ENCODE results near the gene MPG. TPM values are rescaled to one million over a fixed set of nuclear protein-coding genes. Genes with fewer than 3 reads are reported as not detected.
"Not testable (repeated sequence)": the region's sequence is repeated elsewhere in the genome, so short reads cannot be mapped to it uniquely, and the experiment has no call there.

Gene MPG
- total RNA-seq, 2 donors from 2014 or later, result 31.5 to 36.4 TPM

GRCh38 chr16:123558-124350 is 45.7 kb downstream of the MPG start:
- intact Hi-C loops (cut with DNase I, micrococcal nuclease); ATAC-seq; DNase-seq: not testable (repeated sequence)

- intact Hi-C loops (cut with DNase I, micrococcal nuclease), result no loop called here
- ATAC-seq (no peak), DNase-seq (no peak)
Observed at GRCh38 chr16:125011-125410, 47.0 kb downstream of the MPG start.

GRCh38 chr16:129075-129474 is 51.0 kb downstream of the MPG start:
- no peak for DNase-seq
- intact Hi-C loops (cut with DNase I, micrococcal nuclease), result no loop called here
- no peak for ATAC-seq

GRCh38 chr16:130533-131173 is 52.6 kb downstream of the MPG start:
- no peak for ATAC-seq
- intact Hi-C loops (cut with DNase I, micrococcal nuclease), result no loop called here
- no peak for DNase-seq

- no peak for ATAC-seq
- DNase-seq, result no peak
- intact Hi-C loops (cut with DNase I, micrococcal nuclease), result no loop called here
Observed at GRCh38 chr16:132120-132519, 54.1 kb downstream of the MPG start.

GRCh38 chr16:133716-134115 is 55.7 kb downstream of the MPG start:
- intact Hi-C loops (cut with DNase I, micrococcal nuclease), result no loop called here
- no peak for ATAC-seq

More at GRCh38 chr16:133716-134115, 55.7 kb downstream of the MPG start:
- no peak for DNase-seq

Other genes with a start within 250 kb of the MPG start
- 10 to 100 TPM; 10.9 to 18.3 TPM for gene POLR3K, start 24.6 kb upstream of the MPG start, total RNA-seq
- 10 to 100 TPM; 20.7 to 24.7 TPM for gene SNRNP25, start 24.4 kb upstream of the MPG start, total RNA-seq
- 10 to 100 TPM; 35.5 to 36.7 TPM for gene RHBDF1, start 5.6 kb upstream of the MPG start, total RNA-seq
- gene NPRL3, start 60.4 kb downstream of the MPG start, total RNA-seq, result 10 to 100 TPM; 14.4 to 14.9 TPM
- gene HBZ, start 74.4 kb downstream of the MPG start, total RNA-seq, result not detected
- not detected for gene HBM, start 87.8 kb downstream of the MPG start, total RNA-seq
- gene HBA2, start 94.7 kb downstream of the MPG start, total RNA-seq, result 10 to 100 TPM in 1 of 2 donors, 1 to 10 TPM in 1; 4.9 to 14.0 TPM
- gene HBA1, start 98.5 kb downstream of the MPG start, total RNA-seq, result 10 to 100 TPM in 1 of 2 donors, 1 to 10 TPM in 1; 2.4 to 20.8 TPM
- gene HBQ1, start 102.2 kb downstream of the MPG start, total RNA-seq, result not detected
- 10 to 100 TPM; 46.5 to 48.9 TPM for gene LUC7L, start 151.2 kb downstream of the MPG start, total RNA-seq
- 100 to 1,000 TPM; 100 to 135 TPM for gene FAM234A, start 156.6 kb downstream of the MPG start, total RNA-seq
- gene RGS11, start 197.7 kb downstream of the MPG start, total RNA-seq, result 1 to 10 TPM; 2.6 to 7.6 TPM
- gene ARHGDIG, start 202.4 kb downstream of the MPG start, total RNA-seq, result 1 to 10 TPM; 2.4 to 6.5 TPM
- 1 to 10 TPM in 1 of 2 donors, under 1 TPM in 1; 0.67 to 2.1 TPM for gene PDIA2, start 204.9 kb downstream of the MPG start, total RNA-seq